Erythroblast (primary cell): ENCODE results near the gene ABHD12.
"Not testable (repeated sequence)": the region's sequence is repeated elsewhere in the genome, so short reads cannot be mapped to it uniquely, and the experiment has no call there.

Experiments used
- GATA1 ChIP-seq: IDR thresholded peaks from 2 replicates; pipeline ENCODE4 v1.6.1; 2011; ENCODE audit warnings: low read depth, mild to moderate bottlenecking, control low read depth, low read length, moderate library complexity
- POLR2A ChIP-seq: IDR thresholded peaks from 2 replicates; pipeline ENCODE4 v1.6.1; 2011; ENCODE audit warnings: mild to moderate bottlenecking, low read length

- TF ChIP-seq POLR2A, GATA1: not testable (repeated sequence)
Measured at GRCh38 chr20:25334972-25335371, 55.7 kb downstream of the ABHD12 start.
